Renal cortex interstitium (tissue), 11 donors: Measurements from ENCODE around the gene KCNAB3. TPM values are rescaled to one million over a fixed set of nuclear protein-coding genes. Genes with fewer than 3 reads are reported as not detected.

Experiments
- DNase-seq, 11 donors: peaks; one replicate each; pipeline ENCODE4 v3.0.0-alpha.2; 2013; ENCODE audit warnings: low read depth in 9 of 11, low spot score in 4 of 11; ENCODE audit errors: extremely low read depth in 1 of 11
- polyA plus RNA-seq, 3 donors: library from polyadenylated mRNA; unstranded; fragments of 120-200 nt; gene quantifications; one replicate each; pipeline ENCODE4 v1.2.1, GENCODE V29; 2013; ENCODE audit not compliant: insufficient read length in 3 of 3

KCNAB3 gene
- polyA plus RNA-seq, 3 donors: 10.6 to 17.1 (median 14.9) TPM

GRCh38 chr17:7947651-7948050 is 18.0 kb upstream of the KCNAB3 start:
- no peak for DNase-seq

GRCh38 chr17:7946441-7946840 is 16.8 kb upstream of the KCNAB3 start:
- DNase-seq: no peak

GRCh38 chr17:7945651-7946050 is 16.0 kb upstream of the KCNAB3 start:
- no peak for DNase-seq

- DNase-seq: no peak
These were observed 14.7 kb upstream of the KCNAB3 start for GRCh38 chr17:7944326-7944725.

GRCh38 chr17:7943291-7943690 is 13.6 kb upstream of the KCNAB3 start:
- no peak for DNase-seq

- DNase-seq: no peak
These were observed 11.1 kb upstream of the KCNAB3 start for GRCh38 chr17:7940743-7941142.

- no peak for DNase-seq
These were observed 10.4 kb upstream of the KCNAB3 start for GRCh38 chr17:7940034-7940433.

- no peak for DNase-seq
These were observed 6.2 kb upstream of the KCNAB3 start for GRCh38 chr17:7935859-7936258.

- no peak for DNase-seq
These were observed 3.3 kb upstream of the KCNAB3 start for GRCh38 chr17:7932949-7933348.

- no peak for DNase-seq
These were observed 2.8 kb upstream of the KCNAB3 start for GRCh38 chr17:7932483-7932891.

GRCh38 chr17:7931709-7932482 is 2.2 kb upstream of the KCNAB3 start, which contains the start of the genes CNTROB and TRAPPC1:
CNTROB (plus strand) TSS chr17:7932206; CDS start chr17:7933080, 874 bp downstream.
TRAPPC1 (minus strand) TSS chr17:7931946; CDS start chr17:7931829, 117 bp downstream.
- DNase-seq: peak; percentile 95 to 100 (median 99)

GRCh38 chr17:7930841-7931631 is 1.4 kb upstream of the KCNAB3 start:
- DNase-seq: no peak

- no peak for DNase-seq
These were observed 2.1 kb downstream of the KCNAB3 start for GRCh38 chr17:7927596-7927995.

GRCh38 chr17:7922845-7923628 is 6.6 kb downstream of the KCNAB3 start:
- peak in 9 of 11 donors; percentile 75 to 90 (median 88) for DNase-seq

- no peak for DNase-seq
These were observed 7.3 kb downstream of the KCNAB3 start for GRCh38 chr17:7922269-7922844.

GRCh38 chr17:7916808-7917207 is 12.8 kb downstream of the KCNAB3 start:
- DNase-seq: no peak

- no peak for DNase-seq
These were observed 13.3 kb downstream of the KCNAB3 start for GRCh38 chr17:7916385-7916682.

GRCh38 chr17:7915611-7916384 is 13.9 kb downstream of the KCNAB3 start, which contains the start of gene RNF227:
RNF227 (minus strand) TSS chr17:7916289; CDS start chr17:7916195, 94 bp downstream.
- peak; percentile 87 to 96 (median 95) for DNase-seq
